AG09309 (cell line): Measurements from ENCODE around the gene HDHD5.

Experiments used
- DNase-seq: peaks from one replicate; pipeline ENCODE4 v3.0.0-alpha.2; 2010; ENCODE audit warnings: low read depth
- H3K4me3 ChIP-seq: 2 replicates; pipeline ENCODE4 v1.5.1; 2011; ENCODE audit warnings: mild to moderate bottlenecking, low read depth, low read length, moderate library complexity; ENCODE audit not compliant: control insufficient read depth
- TF ChIP-seq, protein P1 (sequence below): IDR thresholded peaks from 2 replicates; pipeline ENCODE4 v1.5.1; 2011; ENCODE audit warnings: mild to moderate bottlenecking, low read depth, low read length, inconsistent platforms; ENCODE audit not compliant: insufficient read depth, control insufficient read depth; ENCODE audit errors: missing control alignments

HDHD5 gene

GRCh38 chr22:17158568-17159503, at the start of gene HDHD5:
HDHD5 (minus strand) TSS chr22:17159277; CDS start chr22:17159251, 26 bp downstream.
- TF ChIP-seq, protein P1, sequence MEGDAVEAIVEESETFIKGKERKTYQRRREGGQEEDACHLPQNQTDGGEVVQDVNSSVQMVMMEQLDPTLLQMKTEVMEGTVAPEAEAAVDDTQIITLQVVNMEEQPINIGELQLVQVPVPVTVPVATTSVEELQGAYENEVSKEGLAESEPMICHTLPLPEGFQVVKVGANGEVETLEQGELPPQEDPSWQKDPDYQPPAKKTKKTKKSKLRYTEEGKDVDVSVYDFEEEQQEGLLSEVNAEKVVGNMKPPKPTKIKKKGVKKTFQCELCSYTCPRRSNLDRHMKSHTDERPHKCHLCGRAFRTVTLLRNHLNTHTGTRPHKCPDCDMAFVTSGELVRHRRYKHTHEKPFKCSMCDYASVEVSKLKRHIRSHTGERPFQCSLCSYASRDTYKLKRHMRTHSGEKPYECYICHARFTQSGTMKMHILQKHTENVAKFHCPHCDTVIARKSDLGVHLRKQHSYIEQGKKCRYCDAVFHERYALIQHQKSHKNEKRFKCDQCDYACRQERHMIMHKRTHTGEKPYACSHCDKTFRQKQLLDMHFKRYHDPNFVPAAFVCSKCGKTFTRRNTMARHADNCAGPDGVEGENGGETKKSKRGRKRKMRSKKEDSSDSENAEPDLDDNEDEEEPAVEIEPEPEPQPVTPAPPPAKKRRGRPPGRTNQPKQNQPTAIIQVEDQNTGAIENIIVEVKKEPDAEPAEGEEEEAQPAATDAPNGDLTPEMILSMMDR: no peak
- peak; percentile 14 for DNase-seq
- H3K4me3 ChIP-seq: peak within 1 kb of the TSS; percentile 57

GRCh38 chr22:17205432-17205831, 46.4 kb upstream of the HDHD5 start:
- no peak for DNase-seq
- TF ChIP-seq, protein P1: no peak
- H3K4me3 ChIP-seq: no peak overlapping the region

GRCh38 chr22:17201285-17201945, 42.3 kb upstream of the HDHD5 start:
- H3K4me3 ChIP-seq: no peak overlapping the region
- TF ChIP-seq, protein P1: peak; percentile 25
- DNase-seq: no peak

DNA sequence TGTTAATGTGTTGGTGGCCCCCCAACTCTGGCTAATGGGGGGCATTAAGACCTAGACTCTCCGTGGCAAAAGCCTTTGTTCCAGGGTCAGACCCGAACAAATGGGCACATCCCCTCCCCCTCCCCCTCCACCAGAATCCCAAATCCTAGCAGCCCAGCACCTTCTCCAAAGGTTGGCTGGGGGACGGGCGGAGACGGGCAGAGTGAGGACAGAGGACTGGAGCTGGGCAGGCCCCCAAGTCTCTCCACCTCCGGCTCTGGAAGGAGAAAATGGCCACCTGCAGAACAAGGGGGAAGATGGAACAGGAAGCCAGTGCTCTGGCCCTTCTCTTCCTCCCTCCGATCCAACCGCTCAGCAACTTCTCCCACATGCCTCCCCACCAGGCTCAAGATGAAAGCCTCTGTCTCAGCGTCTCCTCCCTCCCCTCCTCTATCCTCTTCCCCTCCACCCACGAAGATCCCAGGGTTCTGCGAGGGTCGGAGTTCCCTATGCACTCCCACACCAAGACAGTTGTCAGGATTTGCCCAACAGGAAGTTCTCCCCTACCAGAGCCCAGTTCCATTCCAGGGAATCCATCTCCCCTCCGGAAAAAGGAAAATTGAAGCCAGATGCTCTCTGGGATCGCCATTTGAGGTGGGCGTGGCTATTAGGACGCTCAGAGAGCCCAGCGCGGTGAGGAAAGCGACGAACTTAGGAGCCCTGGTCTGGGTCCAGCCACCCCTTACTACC, 40.1 kb upstream of the HDHD5 start:
- H3K4me3 ChIP-seq: peak overlapping the region; percentile 19
- no peak for DNase-seq
- TF ChIP-seq, protein P1: no peak

DNA sequence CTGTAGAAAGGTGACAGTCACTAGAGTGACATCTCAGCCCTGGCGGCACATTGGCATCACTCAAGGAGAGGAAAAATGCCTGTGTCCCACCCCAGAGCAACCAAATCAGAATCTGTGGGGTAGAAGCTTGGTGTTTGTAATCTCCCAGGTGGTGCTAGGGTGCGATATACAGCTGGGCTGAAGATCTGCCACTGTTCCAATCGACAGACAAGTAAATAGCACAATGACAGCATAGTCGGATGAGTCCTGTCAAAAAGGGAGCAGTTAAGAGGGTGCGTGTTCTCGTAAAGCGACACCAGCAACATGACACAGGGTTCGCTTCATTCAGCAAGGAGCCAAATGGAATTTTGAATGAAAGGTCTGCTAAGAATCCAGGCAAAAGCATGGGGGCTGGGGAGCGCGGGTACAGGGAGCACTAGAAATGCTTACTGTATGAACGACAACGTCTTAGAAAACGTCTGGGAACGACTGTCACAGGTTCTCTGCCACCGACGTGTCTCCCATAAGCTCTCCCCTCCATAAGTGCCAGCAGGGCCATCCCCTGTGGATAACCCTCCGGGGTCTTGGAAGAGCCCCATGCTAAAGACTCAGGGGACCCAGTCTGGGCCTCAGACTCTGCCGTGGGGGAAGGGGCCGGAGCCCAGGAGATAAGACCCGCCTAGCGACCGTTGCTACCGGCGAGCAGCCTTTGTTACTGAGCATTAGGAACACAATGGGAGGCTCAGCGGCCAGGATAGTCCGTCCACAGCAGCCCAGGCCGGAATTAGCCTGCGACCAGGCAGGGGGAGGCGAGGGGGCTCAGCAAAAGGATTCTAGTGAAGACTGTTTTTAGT, 39.3 kb upstream of the HDHD5 start:
- TF ChIP-seq, protein P1: no peak
- no peak overlapping the region for H3K4me3 ChIP-seq
- no peak for DNase-seq
